Bone marrow (tissue), 2 donors: ENCODE data around the gene MIPEP.
"Not testable (repeated sequence)": the region's sequence is repeated elsewhere in the genome, so short reads cannot be mapped to it uniquely, and the experiment has no call there.

ENCODE experiments used
- DNase-seq, 2 donors: peaks; one replicate each; lab custom pipeline; 2025; lab: John Stamatoyannopoulos, UW

MIPEP gene

DNA sequence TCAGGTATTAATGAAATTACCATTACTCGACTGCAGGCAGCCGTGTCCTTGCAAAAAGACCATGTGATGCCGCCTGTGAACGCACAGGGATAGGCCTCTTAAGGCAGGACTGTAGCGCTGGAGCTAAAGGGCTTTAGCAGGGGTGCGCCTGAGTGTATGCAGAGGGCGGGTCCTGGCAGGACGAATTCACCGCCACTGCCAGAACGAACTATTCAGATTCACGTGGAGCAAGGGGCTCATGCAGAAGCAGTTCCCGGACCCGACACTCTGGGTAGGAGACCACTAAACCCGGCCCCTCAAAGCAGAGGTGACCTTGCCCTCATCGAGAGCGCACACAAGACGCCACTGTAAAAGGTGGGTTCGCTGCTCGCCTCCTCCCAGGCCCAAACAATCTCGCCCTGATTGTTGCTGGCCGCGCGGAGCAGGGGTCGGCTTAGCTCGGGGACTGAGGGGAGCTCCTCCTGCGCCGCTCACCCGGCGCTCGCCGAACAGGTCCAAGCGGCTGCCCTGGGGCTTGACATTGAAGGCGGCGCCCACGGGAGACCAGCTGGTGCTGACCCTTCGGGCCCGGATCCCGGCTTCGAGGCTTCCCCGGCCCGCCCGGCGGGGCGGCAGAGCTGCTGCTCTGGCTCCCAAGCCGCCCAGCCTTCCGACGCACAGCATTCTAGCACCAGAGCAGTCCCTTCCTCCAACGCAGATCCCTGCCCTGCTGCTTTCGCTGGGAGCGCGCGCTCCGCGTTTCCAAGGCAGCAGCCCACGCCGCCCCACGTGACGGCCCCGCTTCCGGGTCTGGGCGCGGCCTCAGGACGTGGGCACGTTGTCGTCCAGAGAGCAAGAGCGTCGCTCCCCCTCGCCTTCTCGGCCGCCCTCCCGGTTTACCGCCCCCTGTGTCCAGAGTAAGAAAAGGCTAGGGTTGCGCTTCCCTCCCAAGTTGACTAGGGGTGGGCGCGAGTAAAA, at the start of gene MIPEP:
MIPEP (minus strand) TSS at position 743 of the 957 bp plus-strand sequence; CDS start at position 663, 80 bp downstream.
- peak; percentile 69 to 85 for DNase-seq

DNA sequence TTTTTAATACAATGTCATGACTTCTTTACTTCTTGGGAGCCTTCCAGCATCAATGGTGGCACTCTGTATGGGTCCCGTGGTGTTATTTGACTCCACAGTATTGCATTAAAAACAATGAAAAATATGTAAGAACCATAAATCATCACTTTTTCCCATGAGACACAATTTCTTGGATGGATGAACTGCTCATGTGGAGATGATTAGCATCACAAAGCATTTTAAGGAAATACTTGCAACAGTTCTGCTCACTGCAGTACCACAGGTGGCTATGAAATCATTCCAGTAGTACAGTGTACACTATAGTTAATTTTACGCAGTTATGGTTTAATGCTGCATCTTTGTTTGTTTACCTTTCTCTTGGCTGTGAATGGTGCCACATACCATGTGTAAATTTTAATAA, 45.3 kb upstream of the MIPEP start:
- DNase-seq: no peak

DNA sequence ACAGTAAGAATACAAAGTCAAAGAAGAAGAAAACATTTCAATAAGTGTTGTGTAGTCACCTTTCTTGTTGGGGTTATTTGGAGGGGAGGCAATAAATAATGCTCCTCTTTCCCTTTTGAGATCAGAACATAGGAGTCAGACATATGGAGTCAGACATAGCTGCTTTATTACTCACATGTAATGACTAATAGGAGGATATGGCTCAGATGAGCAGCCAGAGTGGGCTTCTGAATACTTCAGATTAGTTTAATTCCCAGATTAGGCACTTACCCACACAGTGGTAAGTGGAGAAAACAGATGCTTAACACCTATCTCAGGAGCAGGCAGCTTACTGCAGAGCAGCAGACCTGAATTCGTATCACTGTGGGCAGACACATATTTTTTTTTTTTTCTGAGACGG, 39.8 kb upstream of the MIPEP start:
- no peak for DNase-seq

DNA sequence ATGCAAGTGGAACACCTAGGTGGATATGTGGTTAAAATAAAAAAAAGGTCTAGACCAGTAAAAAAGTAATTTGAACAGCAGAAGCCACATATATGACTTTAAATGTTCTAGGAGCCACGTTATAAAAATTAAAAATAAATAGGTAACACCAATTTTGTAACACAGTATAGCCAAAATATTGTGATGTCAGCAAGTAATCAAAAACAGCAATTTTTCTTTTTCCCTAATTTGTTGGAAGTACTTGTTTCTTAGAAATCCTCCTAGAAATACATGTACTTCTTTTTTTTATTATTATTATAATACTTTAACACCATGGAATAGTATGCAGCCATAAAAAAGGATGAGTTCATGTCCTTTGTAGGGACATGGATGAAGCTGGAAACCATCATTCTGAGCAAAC, 33.8 kb upstream of the MIPEP start:
- no peak for DNase-seq

DNA sequence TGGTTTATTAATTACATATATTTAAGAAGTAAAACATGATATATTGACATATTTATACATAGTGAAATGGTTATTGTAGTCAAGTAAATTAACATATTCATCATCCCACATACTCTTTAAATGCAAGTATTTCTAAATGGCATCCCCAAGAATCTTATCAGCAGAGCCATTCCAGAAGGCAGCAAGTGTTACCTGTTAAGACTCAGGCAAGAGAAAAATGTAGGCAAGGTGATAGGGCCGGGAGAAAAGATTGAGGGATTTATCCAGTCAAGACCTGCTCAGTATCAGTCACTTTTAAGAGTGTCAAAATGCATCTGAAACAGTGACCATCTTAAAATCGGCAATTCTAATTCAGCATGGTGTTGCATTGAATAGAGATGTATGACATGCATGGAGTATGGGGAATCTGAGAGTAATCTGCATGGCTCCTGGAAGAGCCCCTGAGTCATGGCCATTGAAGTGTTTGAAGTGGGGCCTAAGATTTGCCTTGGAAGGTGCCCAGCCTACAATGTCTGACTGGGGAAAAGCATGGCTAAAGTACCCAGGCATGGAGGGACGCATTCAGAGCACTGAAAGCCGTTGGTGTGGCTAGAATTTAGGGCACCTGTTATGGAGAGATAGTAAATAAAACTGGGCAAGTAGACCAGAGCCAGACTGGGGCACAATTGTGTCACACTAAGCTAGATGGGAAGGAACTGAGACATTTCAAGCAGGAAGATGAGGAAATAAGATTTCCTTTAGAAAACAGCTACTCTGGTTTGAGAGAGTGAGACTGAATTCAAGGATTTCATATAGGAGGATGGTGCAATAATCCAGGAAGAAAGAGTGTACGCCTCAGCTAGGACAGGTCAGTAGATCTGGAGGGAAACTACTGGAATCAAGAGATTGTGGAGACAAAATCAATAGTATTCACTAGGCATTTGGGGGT, 33.1 kb upstream of the MIPEP start:
- no peak for DNase-seq

DNA sequence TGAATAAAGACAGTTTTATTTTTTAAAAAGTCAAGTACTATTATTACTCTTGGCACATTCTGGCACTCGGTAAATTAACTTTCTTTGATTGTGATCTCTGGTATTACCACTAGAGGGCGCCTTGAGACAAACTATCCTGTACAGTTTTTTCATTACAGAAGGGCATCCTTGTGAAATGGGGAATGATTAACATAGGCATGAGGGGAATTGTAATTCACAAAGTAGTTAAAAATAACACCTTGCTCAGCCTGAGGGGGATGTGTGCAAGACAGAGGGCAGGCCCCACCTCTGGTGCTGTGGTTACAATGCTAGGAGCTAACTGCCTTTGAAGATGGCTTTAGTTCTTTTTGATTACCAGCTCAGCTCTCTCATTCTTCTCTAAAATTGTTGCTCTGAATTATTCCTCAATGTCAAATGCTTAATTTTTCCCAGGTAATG, 32.3 kb upstream of the MIPEP start:
- DNase-seq: no peak

DNA sequence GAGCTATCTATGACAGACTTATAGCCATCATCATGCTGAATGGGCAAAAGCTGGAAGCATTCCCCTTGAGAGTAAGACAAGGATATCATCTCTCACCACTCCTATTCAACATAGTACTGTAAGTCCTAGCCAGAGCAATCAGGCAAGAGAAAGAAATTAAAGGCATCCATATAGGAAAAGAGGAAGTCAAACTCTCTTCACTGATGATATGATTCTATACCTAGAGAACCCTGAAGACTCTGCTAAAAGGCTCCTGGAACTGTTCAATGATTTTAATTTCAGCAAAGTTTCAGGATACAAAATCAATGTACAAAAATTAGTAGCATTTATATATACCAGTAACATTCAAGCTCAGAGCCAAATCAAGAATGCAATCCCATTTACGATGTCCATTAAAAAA, 29.8 kb upstream of the MIPEP start:
- no peak for DNase-seq

DNA sequence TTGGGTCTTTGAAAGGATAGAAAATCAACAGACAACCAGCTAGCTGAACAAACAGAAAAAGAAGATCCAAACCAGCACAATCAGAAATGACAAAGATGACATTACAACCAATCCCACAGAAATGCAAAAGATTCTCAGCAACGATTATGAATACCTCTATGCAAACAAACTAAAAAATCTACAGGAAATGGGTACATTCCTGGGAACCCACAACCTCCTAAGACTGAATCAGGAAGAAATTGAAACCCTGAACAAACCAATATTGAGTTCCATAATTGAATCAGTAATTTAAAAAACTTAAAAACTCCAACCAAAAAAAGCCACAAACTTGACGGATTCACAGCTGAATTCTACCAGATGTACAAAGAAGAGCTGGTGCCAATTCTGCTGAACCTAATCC, 29.0 kb upstream of the MIPEP start:
- DNase-seq: no peak

DNA sequence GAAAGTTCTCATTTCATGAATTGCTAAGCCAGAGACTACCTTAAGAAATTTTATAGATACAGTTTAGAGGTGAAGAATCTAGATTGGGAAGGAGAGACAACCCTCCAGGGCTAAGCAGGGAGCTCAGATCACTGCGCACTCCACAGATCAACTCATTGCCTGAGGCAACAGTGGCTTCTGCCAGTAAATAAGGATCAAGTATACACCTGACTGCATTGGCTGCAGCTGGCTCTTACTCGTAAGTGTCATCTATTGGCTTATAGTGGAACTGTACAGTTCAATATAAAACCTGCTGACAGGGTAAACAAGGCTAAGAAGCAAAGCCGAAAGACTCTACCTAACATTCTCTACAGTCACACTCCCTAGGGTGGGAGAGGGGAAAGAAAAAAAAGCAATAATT, 26.1 kb upstream of the MIPEP start:
- DNase-seq: no peak

DNA sequence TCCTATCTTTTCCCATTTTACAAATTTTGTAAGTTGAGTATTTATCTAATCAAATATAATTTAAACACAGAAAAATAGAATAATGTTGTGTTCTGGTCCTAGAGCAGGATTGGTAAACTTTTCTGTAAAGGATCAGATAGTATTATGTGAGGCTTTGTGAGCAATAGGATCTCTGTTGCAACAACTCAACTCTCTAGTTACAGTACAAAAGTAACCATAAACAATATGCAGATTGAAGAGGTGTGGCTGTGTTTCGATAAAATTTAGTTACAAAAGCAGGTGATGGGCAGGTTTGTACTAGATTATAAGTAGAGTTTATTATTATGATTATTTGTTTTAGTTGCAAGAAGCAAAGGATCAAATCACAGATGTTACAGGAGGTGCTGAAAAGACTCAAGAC, 23.3 kb upstream of the MIPEP start:
- no peak for DNase-seq

DNA sequence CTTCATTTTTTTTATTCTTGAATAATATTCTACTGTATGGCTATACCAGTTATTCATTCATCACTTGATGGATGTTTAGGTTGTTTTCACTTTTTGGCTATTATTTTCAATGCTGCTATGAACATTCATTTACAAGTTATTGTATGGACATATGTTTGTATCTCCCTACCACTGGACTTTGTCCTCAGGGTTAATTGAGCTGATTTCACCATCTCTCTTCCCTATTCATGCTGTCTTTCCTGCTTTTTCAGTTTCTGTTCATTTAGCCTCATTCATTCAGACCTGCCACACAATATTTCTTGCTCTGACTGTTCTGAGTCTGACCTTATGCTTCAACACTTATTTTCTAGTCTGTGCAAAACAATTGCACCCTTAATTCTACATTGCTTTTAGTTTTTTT, 20.4 kb upstream of the MIPEP start:
- no peak for DNase-seq

DNA sequence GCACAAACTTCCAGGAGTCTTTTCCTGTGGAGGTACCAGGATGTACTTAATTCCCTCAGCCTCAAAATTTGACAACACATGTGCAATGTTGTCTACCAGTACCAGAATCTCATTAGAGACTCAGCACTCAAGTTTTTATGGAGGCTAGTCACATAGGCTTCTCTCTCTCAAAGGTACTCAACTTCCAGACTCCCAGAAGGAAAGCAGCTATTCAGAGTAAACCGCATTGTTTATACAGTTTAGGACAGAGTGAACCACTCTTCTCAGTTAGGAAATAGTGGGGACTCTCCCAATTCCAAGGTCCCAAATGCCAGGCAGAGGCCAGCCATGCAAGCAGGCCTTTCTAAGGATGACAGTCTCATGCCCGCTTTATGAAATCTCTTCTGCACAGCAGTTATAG, 16.6 kb upstream of the MIPEP start:
- DNase-seq: no peak

DNA sequence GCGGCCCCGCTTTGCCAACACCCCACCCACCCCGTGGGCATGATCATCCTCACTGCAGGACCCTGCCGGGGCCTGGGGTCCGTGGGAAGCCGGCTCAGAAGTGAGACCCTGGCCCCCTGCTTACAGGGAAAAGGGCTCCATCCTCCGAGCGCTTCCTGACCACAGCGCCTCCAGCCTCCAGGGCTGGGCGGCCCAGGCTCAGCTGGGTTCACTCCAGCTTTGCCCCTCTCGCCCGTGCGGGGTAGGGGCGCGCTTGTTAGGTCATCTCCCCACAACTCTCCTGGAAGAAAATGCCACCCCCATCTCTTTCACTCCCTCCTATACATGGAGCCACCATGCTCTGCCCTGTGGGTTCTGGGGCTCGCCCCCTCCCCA, 14.7 kb upstream of the MIPEP start:
- no peak for DNase-seq

DNA sequence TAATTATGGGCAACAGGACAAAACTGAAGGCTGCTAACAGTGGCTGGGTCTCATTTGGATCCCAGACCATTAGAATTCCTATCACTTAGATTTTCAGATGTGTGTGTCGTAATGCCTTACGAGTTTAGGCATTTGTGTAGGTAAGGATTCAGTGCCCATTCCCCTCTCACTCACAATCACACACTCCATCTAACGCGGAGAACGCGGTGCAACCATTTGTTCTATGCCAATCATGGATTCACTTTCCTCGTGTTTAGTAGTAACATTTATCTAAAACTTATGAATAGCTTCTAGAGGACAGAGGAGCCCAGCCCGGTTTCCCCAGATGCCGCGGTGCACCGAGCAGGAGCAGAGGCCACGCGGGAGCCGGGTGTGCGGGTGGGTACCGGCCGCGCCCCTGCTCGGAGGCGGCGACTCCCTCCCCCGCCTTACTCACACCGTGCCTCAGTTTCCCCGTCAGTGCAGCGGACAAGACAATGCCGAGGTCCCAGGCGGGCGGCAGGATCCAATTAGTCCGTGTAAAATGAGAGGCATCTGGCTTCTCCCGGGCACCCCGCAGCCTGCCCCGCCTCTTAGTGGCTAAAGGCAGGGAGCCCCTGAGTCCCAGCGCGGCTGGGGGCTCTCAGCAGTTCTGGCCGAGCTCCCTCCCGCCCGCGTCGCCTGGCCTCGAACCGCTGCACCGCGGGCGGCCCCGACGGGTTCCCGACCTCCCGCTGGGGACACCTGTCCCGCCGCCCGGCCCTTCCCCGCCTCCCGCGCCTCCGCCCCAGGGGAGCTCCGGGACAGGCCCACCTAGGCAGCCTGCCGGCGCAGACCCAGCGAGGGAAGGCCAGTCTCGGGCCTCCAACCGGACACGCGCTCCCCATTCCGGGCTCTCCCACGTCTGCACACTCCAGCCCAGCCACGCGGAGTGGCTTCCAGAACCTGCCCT, 14.0 kb upstream of the MIPEP start:
- DNase-seq: no peak

DNA sequence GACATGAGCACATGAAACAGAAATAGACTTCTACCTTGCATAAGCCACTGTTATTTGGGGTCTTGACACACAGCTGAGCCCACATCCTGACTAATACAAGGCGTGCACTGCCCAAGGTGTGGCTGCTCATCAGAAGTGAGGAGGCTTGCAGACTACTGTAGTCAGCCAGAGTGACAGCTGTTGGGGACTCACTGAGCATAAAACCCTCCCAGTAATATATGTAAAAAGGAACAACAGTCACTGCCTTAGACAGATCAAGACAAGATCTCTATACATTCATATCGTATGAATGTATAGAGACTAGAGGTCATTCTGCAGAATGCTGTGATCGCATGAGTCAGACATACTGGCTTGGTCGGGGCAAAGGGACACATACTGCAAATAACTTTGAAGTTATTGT, 12.2 kb upstream of the MIPEP start:
- DNase-seq: no peak

DNA sequence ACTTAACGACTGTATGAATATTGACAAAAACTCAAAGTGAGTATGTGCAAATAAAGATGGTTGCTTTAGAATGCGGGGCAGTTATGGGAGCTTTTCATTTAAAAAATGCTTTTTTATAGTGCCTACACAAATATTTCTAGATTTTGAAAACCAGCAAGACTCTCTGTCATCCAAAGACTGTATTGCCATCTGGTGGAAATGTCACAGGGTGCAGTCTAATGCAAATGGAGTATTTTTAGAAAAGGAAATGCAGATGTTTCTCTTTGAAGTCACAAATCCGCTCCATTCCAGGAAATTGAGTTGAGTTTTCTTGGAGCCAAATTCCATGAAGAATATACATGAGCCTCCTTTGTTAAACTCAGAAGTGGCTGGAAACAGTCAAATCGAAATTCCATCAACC, 10.4 kb upstream of the MIPEP start:
- peak in 1 of 2 donors; percentile 16 for DNase-seq

DNA sequence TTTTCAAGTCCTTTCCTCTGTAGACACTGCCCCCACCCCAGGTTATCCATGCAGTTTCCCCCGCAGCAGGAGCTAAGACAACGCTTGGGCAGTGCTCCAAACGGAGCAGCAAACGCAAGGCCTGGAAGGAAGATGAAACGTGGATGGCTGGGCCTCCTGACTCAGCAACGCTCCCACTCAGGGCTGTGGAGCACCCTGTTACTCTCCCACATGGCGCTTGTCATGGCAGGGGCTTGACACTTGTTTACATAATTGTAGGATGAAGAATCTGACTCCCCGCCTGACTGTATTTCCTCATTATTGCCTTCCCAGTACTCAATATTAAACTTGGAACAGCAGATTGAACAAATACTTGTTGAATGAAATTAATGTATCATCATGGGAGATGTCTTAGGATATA, 8.9 kb upstream of the MIPEP start:
- DNase-seq: no peak

DNA sequence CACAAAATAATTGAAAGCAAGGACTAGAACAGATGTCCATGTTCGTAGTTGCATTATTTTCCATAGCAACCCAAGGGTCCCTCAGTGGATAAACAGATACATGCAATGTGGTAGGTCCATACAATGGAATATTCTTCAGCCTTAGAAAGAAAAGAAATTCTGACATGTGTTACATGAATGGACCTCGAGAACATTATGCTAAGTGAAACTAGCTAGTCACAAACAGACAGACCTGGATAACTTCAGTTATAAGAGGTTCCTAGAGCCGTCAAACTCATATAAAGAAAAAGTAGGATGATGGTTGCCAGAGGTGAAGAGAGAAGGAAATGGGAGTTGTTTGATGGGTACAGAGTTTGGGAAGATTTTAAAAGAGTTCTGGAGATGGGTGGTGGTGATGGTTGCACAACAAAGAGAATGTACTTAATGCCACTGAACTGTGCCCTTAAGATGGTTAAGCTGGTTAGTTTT, 8.3 kb upstream of the MIPEP start, which contains the start of gene C1QTNF9B:
C1QTNF9B (minus strand) TSS at position 51 of the 468 bp plus-strand sequence.
- DNase-seq: not testable (repeated sequence)

DNA sequence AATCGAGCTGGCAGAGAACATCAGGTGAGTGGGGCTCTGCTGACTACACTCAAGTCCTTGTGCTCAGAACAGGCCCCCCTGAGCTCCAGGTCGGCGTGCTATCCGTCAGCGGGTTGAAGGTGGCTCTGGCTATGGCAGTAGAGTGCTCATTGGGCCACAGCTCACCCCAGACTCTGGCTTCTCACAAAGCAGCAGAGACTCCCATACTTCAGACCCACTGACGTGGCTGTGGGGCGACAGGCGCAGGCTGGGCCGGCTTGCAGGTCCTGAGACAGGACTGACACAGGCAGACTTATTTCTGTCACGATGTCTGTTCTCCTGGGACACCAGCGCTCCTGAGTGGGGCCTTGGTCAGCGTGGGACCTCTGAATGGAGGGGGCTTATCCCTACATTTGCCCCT, 5.5 kb upstream of the MIPEP start:
- DNase-seq: not testable (repeated sequence)

DNA sequence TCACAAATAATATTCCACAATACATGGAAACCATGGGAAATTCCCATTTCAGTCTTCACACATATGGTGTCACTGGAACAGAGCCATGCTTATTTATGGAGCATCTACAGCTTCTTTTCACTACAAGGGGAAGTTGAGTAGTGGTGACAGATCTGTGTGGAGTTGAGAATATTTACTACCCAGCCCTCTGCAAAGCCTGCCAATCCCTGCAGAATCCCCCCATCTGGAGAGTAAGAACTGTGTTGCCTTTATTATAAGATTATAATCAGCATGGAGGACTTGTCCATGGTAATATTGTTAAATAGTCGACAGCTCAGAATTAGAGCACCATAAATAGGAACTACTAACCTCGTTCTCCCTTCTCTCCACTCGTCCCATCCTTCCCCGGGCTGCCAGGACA, 4.6 kb upstream of the MIPEP start:
- not testable (repeated sequence) for DNase-seq
